HEK293 (cell line): Measurements from ENCODE around the gene OXNAD1.

Experiments used
- CTCF ChIA-PET: fragments of 350-600 bp; formaldehyde crosslinking; extraction: SDS; loops from one replicate; lab custom pipeline; 2021; ENCODE audit warnings: antibody characterized with exemption; lab: Yijun Ruan, JAX
- POLR2A ChIA-PET: fragments of 300-600 bp; formaldehyde crosslinking; extraction: SDS; loops from one replicate; lab custom pipeline; 2020; ENCODE audit warnings: antibody characterized with exemption, inconsistent platforms; lab: Yijun Ruan, JAX
- H3K27ac ChIP-seq: fragments of 200-500 bp; sonication (Bioruptor generic); 2 replicates; pipeline ENCODE4 v1.5.1; 2014; ENCODE audit warnings: low read depth, low read length, control low read depth, inconsistent platforms; ENCODE audit errors: extremely low read depth
- H3K36me3 ChIP-seq, 2 experiments: fragments of 200-500 bp in 1 of 2; sonication (Bioruptor generic) in 1 of 2; 1 replicate in 1 of 2; 2 replicates in 1 of 2; pipeline ENCODE4 v1.5.1; 2014 to 2017; ENCODE audit warnings: inconsistent platforms in 2 of 2, low read length in 2 of 2; ENCODE audit not compliant: control insufficient read depth in 2 of 2, insufficient read depth in 1 of 2
- H3K4me1 ChIP-seq: fragments of 200-500 bp; sonication (Bioruptor generic); 2 replicates; pipeline ENCODE4 v1.5.1; 2014; ENCODE audit warnings: mild to moderate bottlenecking, low read length, inconsistent platforms; ENCODE audit not compliant: control insufficient read depth, insufficient read depth
- H3K4me3 ChIP-seq: 2 replicates; pipeline ENCODE4 v1.5.1; 2011; ENCODE audit warnings: low read depth, mild to moderate bottlenecking, control low read depth, low read length, moderate library complexity
- H3K9me3 ChIP-seq: fragments of 200-500 bp; sonication (Bioruptor generic); 2 replicates; pipeline ENCODE4 v1.5.1; 2014; ENCODE audit warnings: low read depth, low read length, inconsistent platforms; ENCODE audit not compliant: control insufficient read depth, insufficient read depth
- KLF8 ChIP-seq: fragments of 450-650 bp; formaldehyde crosslinking; IDR thresholded peaks from 2 replicates; pipeline ENCODE4 v1.5.1; 2016; ENCODE audit warnings: missing biosample characterization, missing genetic modification characterization
- ZBTB7A ChIP-seq: fragments of 450-650 bp; formaldehyde crosslinking; IDR thresholded peaks from 2 replicates; pipeline ENCODE4 v1.5.1; 2016; ENCODE audit warnings: low read depth, missing biosample characterization, missing genetic modification characterization
- ZFP41 ChIP-seq: fragments of 450-650 bp; formaldehyde crosslinking; IDR thresholded peaks from 2 replicates; pipeline ENCODE4 v1.5.1; 2016; ENCODE audit warnings: missing biosample characterization, missing genetic modification characterization, borderline replicate concordance
- ZFP69B ChIP-seq: fragments of 450-650 bp; formaldehyde crosslinking; IDR thresholded peaks from 2 replicates; pipeline ENCODE4 v1.5.1; 2016; ENCODE audit warnings: missing biosample characterization, missing genetic modification characterization
- ZNF184 ChIP-seq: fragments of 450-650 bp; IDR thresholded peaks from 2 replicates; pipeline ENCODE4 v1.5.1; 2018; ENCODE audit warnings: missing biosample characterization, mild to moderate bottlenecking, missing genetic modification characterization
- ZNF350 ChIP-seq: fragments of 450-650 bp; formaldehyde crosslinking; IDR thresholded peaks from 2 replicates; pipeline ENCODE4 v1.5.0; 2017; ENCODE audit warnings: missing biosample characterization, mild to moderate bottlenecking, missing genetic modification characterization
- ZNF354C ChIP-seq: fragments of 450-650 bp; formaldehyde crosslinking; IDR thresholded peaks from 2 replicates; pipeline ENCODE4 v1.5.1; 2016; ENCODE audit warnings: missing biosample characterization, missing genetic modification characterization, low read depth, borderline replicate concordance
- ZNF560 ChIP-seq: fragments of 450-650 bp; formaldehyde crosslinking; IDR thresholded peaks from 2 replicates; pipeline ENCODE4 v1.5.1; 2017; ENCODE audit warnings: missing biosample characterization, missing genetic modification characterization, borderline replicate concordance
- TF ChIP-seq, protein P1 (sequence below): fragments of 450-650 bp; formaldehyde crosslinking; IDR thresholded peaks from 2 replicates; pipeline ENCODE4 v1.5.1; 2016; ENCODE audit warnings: missing biosample characterization, missing genetic modification characterization
- TF ChIP-seq, protein P2 (sequence below): fragments of 450-650 bp; IDR thresholded peaks from 2 replicates; pipeline ENCODE4 v1.5.1; 2018; ENCODE audit warnings: missing biosample characterization, missing genetic modification characterization
- TF ChIP-seq, protein P3 (sequence below): fragments of 450-650 bp; formaldehyde crosslinking; IDR thresholded peaks from 2 replicates; pipeline ENCODE4 v1.5.1; 2016; ENCODE audit warnings: missing biosample characterization, missing genetic modification characterization
- TF ChIP-seq, protein P4 (sequence below): fragments of 450-650 bp; formaldehyde crosslinking; IDR thresholded peaks from 2 replicates; pipeline ENCODE4 v1.5.1; 2016; ENCODE audit warnings: missing biosample characterization, missing genetic modification characterization, borderline replicate concordance
- TF ChIP-seq, protein P5 (sequence below): fragments of 450-650 bp; formaldehyde crosslinking; IDR thresholded peaks from 2 replicates; pipeline ENCODE4 v1.5.1; 2017; ENCODE audit warnings: missing biosample characterization, missing genetic modification characterization
- TF ChIP-seq, protein P6 (sequence below): fragments of 450-650 bp; formaldehyde crosslinking; IDR thresholded peaks from 2 replicates; pipeline ENCODE4 v1.5.1; 2016; ENCODE audit warnings: missing biosample characterization, missing genetic modification characterization
- TF ChIP-seq, protein P7 (sequence below): fragments of 450-650 bp; formaldehyde crosslinking; IDR thresholded peaks from 2 replicates; pipeline ENCODE4 v1.5.1; 2017; ENCODE audit warnings: missing biosample characterization, missing genetic modification characterization

OXNAD1 gene

DNA sequence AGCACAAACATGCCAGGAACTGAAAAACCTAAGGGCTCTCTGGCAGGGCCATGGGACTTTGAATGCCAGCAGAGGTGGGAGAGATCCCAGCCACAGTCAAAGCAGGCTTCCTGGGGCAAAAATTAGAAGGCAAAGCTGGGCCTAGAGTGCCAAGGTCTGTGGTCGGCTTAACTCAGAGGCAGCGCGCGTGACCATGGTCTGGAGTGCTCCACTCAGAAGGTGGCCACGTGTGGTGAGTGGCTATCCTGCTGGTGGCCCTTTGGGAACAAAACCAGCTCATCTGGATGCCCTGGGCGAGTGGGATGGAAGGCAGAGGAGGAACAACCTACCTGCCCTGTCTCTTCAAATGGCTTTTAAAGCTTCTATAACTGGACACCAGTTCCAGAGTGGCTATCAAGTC lies 63.1 kb downstream of the OXNAD1 start:
- no peak overlapping the region for H3K27ac ChIP-seq
- ChIA-PET CTCF (interaction anchor here (0.8 to 1.3 kb wide), 2 partner anchors 10 to 188 kb away, joined by 3 to 5 read pairs; no protein-coding TSS in a partner anchor), POLR2A (no interaction called here)
- H3K4me3 ChIP-seq = no peak overlapping the region
- peaks cover 0 to 24% of the 10 kb centered on the region in 2 experiments; a peak in 1 of 3 replicates for H3K36me3 ChIP-seq
- H3K9me3 ChIP-seq = no peaks in the 10 kb centered on the region
- no peaks in the 10 kb centered on the region for H3K4me1 ChIP-seq
- TF ChIP-seq KLF8 (tag by site-specific recombination) = no peak
- TF ChIP-seq, protein P1, sequence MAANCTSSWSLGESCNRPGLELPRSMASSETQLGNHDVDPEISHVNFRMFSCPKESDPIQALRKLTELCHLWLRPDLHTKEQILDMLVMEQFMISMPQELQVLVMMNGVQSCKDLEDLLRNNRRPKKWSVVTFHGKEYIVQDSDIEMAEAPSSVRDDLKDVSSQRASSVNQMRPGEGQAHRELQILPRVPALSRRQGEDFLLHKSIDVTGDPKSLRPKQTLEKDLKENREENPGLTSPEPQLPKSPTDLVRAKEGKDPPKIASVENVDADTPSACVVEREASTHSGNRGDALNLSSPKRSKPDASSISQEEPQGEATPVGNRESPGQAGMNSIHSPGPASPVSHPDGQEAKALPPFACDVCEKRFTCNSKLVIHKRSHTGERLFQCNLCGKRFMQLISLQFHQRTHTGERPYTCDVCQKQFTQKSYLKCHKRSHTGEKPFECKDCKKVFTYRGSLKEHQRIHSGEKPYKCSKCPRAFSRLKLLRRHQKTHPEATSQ (tag by site-specific recombination) = no peak
- TF ChIP-seq ZNF350 (tag by site-specific recombination) = no peak
- TF ChIP-seq ZBTB7A = no peak

DNA sequence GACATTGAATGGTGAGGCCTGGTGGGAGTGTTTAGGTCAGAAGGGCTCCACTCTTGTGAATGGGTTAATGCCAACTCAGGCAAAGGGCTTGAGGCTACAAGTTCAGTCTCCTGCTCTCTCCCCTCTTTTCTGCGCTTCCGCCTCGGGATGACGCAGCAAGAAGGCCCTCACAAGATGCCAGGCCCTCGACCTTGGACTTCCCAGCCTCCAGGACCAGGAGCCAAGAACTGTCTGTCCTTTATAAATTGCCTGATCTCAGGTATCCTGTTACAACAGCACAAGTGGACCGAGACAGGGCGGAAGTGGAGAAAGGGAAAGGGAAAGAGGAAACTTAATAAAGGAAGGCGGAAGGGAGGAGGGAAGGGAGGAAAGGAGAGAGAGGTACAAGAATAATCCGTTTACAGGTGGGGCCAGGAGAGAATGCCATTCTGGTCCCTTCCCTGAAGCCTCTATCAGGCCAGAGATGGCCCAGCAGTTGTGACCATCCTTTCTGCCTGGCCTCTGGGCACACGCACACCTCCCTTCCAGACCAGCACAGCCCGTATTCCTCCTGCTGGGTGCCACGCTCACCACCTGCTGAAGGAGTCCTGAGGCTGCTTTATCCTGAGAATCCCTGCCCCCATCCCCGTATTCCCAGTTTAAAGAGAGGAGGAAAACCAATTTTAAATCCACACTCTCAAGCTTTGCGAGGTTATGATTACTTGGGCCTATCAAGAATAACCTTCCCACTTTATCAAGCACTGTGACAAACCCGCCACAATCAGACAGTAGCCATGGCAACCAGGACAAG lies 64.2 kb downstream of the OXNAD1 start:
- POLR2A ChIA-PET = no interaction called here
- H3K4me1 ChIP-seq = no peaks in the 10 kb centered on the region
- H3K36me3 ChIP-seq = peaks cover 0 to 17% of the 10 kb centered on the region in 2 experiments; a peak in 1 of 3 replicates
- H3K9me3 ChIP-seq = no peaks in the 10 kb centered on the region
- no peak overlapping the region for H3K4me3 ChIP-seq
- TF ChIP-seq, protein P2, sequence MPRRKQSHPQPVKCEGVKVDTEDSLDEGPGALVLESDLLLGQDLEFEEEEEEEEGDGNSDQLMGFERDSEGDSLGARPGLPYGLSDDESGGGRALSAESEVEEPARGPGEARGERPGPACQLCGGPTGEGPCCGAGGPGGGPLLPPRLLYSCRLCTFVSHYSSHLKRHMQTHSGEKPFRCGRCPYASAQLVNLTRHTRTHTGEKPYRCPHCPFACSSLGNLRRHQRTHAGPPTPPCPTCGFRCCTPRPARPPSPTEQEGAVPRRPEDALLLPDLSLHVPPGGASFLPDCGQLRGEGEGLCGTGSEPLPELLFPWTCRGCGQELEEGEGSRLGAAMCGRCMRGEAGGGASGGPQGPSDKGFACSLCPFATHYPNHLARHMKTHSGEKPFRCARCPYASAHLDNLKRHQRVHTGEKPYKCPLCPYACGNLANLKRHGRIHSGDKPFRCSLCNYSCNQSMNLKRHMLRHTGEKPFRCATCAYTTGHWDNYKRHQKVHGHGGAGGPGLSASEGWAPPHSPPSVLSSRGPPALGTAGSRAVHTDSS (tag by site-specific recombination) = no peak
- TF ChIP-seq, protein P3, sequence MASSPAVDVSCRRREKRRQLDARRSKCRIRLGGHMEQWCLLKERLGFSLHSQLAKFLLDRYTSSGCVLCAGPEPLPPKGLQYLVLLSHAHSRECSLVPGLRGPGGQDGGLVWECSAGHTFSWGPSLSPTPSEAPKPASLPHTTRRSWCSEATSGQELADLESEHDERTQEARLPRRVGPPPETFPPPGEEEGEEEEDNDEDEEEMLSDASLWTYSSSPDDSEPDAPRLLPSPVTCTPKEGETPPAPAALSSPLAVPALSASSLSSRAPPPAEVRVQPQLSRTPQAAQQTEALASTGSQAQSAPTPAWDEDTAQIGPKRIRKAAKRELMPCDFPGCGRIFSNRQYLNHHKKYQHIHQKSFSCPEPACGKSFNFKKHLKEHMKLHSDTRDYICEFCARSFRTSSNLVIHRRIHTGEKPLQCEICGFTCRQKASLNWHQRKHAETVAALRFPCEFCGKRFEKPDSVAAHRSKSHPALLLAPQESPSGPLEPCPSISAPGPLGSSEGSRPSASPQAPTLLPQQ (tag by site-specific recombination) = no peak
- TF ChIP-seq, protein P4, sequence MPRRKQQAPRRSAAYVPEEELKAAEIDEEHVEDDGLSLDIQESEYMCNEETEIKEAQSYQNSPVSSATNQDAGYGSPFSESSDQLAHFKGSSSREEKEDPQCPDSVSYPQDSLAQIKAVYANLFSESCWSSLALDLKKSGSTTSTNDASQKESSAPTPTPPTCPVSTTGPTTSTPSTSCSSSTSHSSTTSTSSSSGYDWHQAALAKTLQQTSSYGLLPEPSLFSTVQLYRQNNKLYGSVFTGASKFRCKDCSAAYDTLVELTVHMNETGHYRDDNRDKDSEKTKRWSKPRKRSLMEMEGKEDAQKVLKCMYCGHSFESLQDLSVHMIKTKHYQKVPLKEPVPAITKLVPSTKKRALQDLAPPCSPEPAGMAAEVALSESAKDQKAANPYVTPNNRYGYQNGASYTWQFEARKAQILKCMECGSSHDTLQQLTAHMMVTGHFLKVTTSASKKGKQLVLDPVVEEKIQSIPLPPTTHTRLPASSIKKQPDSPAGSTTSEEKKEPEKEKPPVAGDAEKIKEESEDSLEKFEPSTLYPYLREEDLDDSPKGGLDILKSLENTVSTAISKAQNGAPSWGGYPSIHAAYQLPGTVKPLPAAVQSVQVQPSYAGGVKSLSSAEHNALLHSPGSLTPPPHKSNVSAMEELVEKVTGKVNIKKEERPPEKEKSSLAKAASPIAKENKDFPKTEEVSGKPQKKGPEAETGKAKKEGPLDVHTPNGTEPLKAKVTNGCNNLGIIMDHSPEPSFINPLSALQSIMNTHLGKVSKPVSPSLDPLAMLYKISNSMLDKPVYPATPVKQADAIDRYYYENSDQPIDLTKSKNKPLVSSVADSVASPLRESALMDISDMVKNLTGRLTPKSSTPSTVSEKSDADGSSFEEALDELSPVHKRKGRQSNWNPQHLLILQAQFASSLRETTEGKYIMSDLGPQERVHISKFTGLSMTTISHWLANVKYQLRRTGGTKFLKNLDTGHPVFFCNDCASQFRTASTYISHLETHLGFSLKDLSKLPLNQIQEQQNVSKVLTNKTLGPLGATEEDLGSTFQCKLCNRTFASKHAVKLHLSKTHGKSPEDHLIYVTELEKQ = no peak
- no peak for TF ChIP-seq ZNF560 (tag by site-specific recombination)
- TF ChIP-seq, all 188 proteins: peak for 0
- H3K27ac ChIP-seq = no peak overlapping the region
- CTCF ChIA-PET = no interaction called here

DNA sequence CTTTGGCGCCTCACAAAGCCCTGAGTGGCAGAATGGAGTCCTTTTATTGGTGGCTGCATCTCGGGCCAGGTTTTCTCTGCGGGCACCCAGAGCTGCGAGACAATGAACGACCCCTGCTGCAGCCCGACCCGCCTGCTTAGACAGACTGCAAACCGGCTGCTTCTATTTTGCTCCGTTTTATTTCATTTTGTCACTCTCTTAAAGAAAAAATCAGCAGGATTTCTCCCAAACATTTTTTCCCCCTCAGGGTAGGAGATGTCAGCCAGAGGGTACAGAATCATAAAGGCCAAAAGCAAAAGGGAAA lies 64.8 kb downstream of the OXNAD1 start:
- Histone ChIP-seq H3K9me3 (no peaks in the 10 kb centered on the region), H3K36me3 (peaks cover 0 to 20% of the 10 kb centered on the region in 2 experiments; a peak in 1 of 3 replicates), H3K4me3 (no peak overlapping the region), H3K4me1 (no peaks in the 10 kb centered on the region), H3K27ac (no peak overlapping the region)
- POLR2A ChIA-PET = no interaction called here
- CTCF ChIA-PET = interaction anchor here (0.7 to 1.0 kb wide), 2 partner anchors 39 to 331 kb away, joined by 3 to 4 read pairs; no protein-coding TSS in a partner anchor
- TF ChIP-seq, protein P5, sequence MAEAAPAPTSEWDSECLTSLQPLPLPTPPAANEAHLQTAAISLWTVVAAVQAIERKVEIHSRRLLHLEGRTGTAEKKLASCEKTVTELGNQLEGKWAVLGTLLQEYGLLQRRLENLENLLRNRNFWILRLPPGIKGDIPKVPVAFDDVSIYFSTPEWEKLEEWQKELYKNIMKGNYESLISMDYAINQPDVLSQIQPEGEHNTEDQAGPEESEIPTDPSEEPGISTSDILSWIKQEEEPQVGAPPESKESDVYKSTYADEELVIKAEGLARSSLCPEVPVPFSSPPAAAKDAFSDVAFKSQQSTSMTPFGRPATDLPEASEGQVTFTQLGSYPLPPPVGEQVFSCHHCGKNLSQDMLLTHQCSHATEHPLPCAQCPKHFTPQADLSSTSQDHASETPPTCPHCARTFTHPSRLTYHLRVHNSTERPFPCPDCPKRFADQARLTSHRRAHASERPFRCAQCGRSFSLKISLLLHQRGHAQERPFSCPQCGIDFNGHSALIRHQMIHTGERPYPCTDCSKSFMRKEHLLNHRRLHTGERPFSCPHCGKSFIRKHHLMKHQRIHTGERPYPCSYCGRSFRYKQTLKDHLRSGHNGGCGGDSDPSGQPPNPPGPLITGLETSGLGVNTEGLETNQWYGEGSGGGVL (tag by site-specific recombination) = no peak
- TF ChIP-seq ZFP41 (tag by site-specific recombination) = no peak
- TF ChIP-seq, protein P6, sequence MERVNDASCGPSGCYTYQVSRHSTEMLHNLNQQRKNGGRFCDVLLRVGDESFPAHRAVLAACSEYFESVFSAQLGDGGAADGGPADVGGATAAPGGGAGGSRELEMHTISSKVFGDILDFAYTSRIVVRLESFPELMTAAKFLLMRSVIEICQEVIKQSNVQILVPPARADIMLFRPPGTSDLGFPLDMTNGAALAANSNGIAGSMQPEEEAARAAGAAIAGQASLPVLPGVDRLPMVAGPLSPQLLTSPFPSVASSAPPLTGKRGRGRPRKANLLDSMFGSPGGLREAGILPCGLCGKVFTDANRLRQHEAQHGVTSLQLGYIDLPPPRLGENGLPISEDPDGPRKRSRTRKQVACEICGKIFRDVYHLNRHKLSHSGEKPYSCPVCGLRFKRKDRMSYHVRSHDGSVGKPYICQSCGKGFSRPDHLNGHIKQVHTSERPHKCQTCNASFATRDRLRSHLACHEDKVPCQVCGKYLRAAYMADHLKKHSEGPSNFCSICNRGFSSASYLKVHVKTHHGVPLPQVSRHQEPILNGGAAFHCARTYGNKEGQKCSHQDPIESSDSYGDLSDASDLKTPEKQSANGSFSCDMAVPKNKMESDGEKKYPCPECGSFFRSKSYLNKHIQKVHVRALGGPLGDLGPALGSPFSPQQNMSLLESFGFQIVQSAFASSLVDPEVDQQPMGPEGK (tag by site-specific recombination) = no peak
- TF ChIP-seq, protein P7, sequence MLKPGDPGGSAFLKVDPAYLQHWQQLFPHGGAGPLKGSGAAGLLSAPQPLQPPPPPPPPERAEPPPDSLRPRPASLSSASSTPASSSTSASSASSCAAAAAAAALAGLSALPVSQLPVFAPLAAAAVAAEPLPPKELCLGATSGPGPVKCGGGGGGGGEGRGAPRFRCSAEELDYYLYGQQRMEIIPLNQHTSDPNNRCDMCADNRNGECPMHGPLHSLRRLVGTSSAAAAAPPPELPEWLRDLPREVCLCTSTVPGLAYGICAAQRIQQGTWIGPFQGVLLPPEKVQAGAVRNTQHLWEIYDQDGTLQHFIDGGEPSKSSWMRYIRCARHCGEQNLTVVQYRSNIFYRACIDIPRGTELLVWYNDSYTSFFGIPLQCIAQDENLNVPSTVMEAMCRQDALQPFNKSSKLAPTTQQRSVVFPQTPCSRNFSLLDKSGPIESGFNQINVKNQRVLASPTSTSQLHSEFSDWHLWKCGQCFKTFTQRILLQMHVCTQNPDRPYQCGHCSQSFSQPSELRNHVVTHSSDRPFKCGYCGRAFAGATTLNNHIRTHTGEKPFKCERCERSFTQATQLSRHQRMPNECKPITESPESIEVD = no peak
- TF ChIP-seq ZNF184 (tag by site-specific recombination) = no peak
- no peak for TF ChIP-seq ZNF354C (tag by site-specific recombination)
- TF ChIP-seq ZFP69B (tag by site-specific recombination) = no peak
